ENCODE results near the gene MSI2.

DNA sequence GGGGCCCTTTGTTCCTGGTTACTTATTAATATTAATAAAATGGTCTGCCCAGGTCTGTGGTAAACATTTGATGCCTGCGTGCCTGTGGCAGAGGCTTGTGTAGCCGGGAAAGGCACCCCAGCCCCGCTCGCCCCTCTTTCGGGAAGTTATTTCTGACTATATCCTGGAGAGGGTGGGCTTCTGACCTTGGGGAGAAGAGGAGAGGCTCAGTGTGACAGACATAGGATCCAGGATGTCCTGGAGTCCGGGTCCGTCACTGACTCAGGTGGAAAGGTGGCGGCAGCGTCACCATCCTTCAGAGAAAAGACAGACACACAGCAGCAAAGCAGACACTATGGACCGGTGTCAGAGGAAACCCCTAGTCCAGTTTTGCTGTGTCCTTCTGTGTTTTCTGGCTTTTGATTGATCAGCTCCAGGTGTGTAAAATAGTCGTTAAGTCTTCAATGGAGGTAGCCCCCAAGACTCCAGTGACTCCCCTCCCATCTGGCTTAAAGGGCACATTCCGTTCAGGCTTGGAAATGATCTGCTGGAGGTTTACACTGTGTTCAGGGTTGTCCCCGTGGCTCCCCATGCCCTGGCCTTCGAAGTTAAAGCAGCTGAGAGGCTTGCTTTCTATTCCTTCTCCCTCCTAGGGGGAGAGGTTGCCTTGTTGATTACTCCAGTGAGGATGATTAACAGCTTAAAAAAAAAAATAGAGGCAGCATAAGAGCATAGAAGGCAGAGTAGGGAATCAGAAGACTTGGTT is 407.2 kb downstream of the MSI2 start:
- TF ChIP-seq, protein P1, sequence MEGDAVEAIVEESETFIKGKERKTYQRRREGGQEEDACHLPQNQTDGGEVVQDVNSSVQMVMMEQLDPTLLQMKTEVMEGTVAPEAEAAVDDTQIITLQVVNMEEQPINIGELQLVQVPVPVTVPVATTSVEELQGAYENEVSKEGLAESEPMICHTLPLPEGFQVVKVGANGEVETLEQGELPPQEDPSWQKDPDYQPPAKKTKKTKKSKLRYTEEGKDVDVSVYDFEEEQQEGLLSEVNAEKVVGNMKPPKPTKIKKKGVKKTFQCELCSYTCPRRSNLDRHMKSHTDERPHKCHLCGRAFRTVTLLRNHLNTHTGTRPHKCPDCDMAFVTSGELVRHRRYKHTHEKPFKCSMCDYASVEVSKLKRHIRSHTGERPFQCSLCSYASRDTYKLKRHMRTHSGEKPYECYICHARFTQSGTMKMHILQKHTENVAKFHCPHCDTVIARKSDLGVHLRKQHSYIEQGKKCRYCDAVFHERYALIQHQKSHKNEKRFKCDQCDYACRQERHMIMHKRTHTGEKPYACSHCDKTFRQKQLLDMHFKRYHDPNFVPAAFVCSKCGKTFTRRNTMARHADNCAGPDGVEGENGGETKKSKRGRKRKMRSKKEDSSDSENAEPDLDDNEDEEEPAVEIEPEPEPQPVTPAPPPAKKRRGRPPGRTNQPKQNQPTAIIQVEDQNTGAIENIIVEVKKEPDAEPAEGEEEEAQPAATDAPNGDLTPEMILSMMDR (IDR thresholded peaks at IDR 0.05), result no peak
- TF ChIP-seq POLR2A (IDR thresholded peaks at IDR 0.05) (no peak), POLR2AphosphoS5 (IDR thresholded peaks at IDR 0.05) (no peak), EP300 (IDR thresholded peaks at IDR 0.05) (no peak)

All from suprapubic skin (tissue), 4 donors.